H1 (cell line): Measurements from ENCODE around the gene OGT. TPM values are rescaled to one million over a fixed set of nuclear protein-coding genes. Genes with fewer than 3 reads are reported as not detected.

Experiments
- CTCF ChIA-PET: fragments of 300-600 bp; sonication (Branson Sonifier 250); formaldehyde crosslinking; loops from one replicate; lab custom pipeline; 2021; ENCODE audit not compliant: partially characterized antibody; lab: Charles Lee
- POLR2A ChIA-PET: fragments of 300-600 bp; sonication (Branson Sonifier 250); formaldehyde crosslinking; loops from one replicate; lab custom pipeline; 2021; ENCODE audit warnings: inconsistent platforms; ENCODE audit not compliant: partially characterized antibody; lab: Charles Lee
- DNase-seq, 2 experiments: peaks; one replicate each; pipeline versions ENCODE4 v3.0.0 to v3.0.0-alpha.2; 2010 to 2022; ENCODE audit warnings: low spot score in 2 of 2, low read depth in 1 of 2, mixed read lengths in 1 of 2
- FAIRE-seq: peaks from 2 replicates; lab custom pipeline; 2011; peaks lifted over from hg19 to GRCh38; lab: Jason Lieb, UNC
- H2AFZ ChIP-seq: 2 replicates; pipeline ENCODE4 v1.8.1; 2012; ENCODE audit warnings: low read length, inconsistent platforms
- H2AK5ac ChIP-seq: 2 replicates; pipeline ENCODE4 v1.6.1; 2013; ENCODE audit warnings: low read depth, low read length
- H2BK120ac ChIP-seq: replicated peaks from 2 replicates; pipeline ENCODE3; 2013; ENCODE audit warnings: low read depth, low read length, inconsistent platforms
- H2BK12ac ChIP-seq: 2 replicates; pipeline ENCODE4 v1.6.1; 2013; ENCODE audit warnings: low read depth, low read length
- H2BK15ac ChIP-seq: 2 replicates; pipeline ENCODE4 v1.6.1; 2013; ENCODE audit warnings: low read length
- H2BK20ac ChIP-seq: 2 replicates; pipeline ENCODE4 v1.6.1; 2013; ENCODE audit warnings: low read length
- H2BK5ac ChIP-seq: 2 replicates; pipeline ENCODE4 v1.6.1; 2013; ENCODE audit warnings: low read depth, low read length
- H3K14ac ChIP-seq: 2 replicates; pipeline ENCODE4 v1.6.1; 2013; ENCODE audit warnings: inconsistent platforms; ENCODE audit not compliant: insufficient read length
- H3K18ac ChIP-seq: 2 replicates; pipeline ENCODE4 v1.6.1; 2013; ENCODE audit warnings: low read length; ENCODE audit errors: extremely low read depth
- H3K23ac ChIP-seq: 2 replicates; pipeline ENCODE4 v1.6.1; 2013; ENCODE audit warnings: inconsistent platforms; ENCODE audit not compliant: insufficient read length
- H3K23me2 ChIP-seq: 2 replicates; pipeline ENCODE4 v1.6.1; 2013; ENCODE audit warnings: low read depth, low read length
- H3K27ac ChIP-seq: 2 replicates; pipeline ENCODE4 v1.6.1; 2011; ENCODE audit warnings: low read depth, low read length, inconsistent platforms
- H3K27me3 ChIP-seq, 4 experiments: replicated peaks in 1 of 4; 1 replicate in 1 of 4; 2 replicates in 3 of 4; pipeline versions ENCODE4 v1.6.1 to v1.8.1; 2011 to 2013; ENCODE audit warnings: low read length in 3 of 4, mild to moderate bottlenecking in 3 of 4, inconsistent platforms in 2 of 4, mixed read lengths in 2 of 4, moderate library complexity in 1 of 4; ENCODE audit not compliant: control insufficient read depth in 3 of 4, insufficient read depth in 3 of 4; ENCODE audit errors: extremely low read depth in 1 of 4
- H3K36me3 ChIP-seq, 4 experiments: 2 replicates each; pipeline versions ENCODE4 v1.6.1 to v1.8.1; 2011 to 2013; ENCODE audit warnings: mild to moderate bottlenecking in 4 of 4, low read length in 3 of 4, moderate library complexity in 2 of 4, control low read depth in 1 of 4, inconsistent platforms in 1 of 4; ENCODE audit not compliant: insufficient read depth in 4 of 4, control insufficient read depth in 2 of 4
- H3K4ac ChIP-seq: replicated peaks from 2 replicates; pipeline ENCODE3; 2013; ENCODE audit warnings: low read length, low read depth, mixed read lengths, inconsistent platforms; ENCODE audit not compliant: insufficient read length
- H3K4me1 ChIP-seq, 4 experiments: replicated peaks in 1 of 4; 1 replicate in 1 of 4; 2 replicates in 3 of 4; pipeline versions ENCODE4 v1.6.1 to v1.8.1; 2011 to 2013; ENCODE audit warnings: low read length in 3 of 4, inconsistent platforms in 2 of 4, mixed read lengths in 1 of 4; ENCODE audit not compliant: insufficient read depth in 4 of 4, control insufficient read depth in 3 of 4
- H3K4me2 ChIP-seq, 2 experiments: 2 replicates each; pipeline versions ENCODE4 v1.6.1 to v1.8.1; 2011 to 2013; ENCODE audit warnings: low read depth in 2 of 2, low read length in 2 of 2, control low read depth in 1 of 2, inconsistent platforms in 1 of 2, mild to moderate bottlenecking in 1 of 2; ENCODE audit not compliant: insufficient read depth in 1 of 2
- H3K4me3 ChIP-seq, 4 experiments: fragments of 200-600, 300-600 bp in 1 of 4; sonication (generic), shearing (Covaris generic), sonication (Bioruptor Twin) in 1 of 4; 2 replicates each; pipeline versions ENCODE4 v1.5.1 to v1.8.1; 2011 to 2016; ENCODE audit warnings: low read length in 4 of 4, low read depth in 3 of 4, control low read depth in 2 of 4, inconsistent platforms in 2 of 4, mild to moderate bottlenecking in 2 of 4, mixed read lengths in 1 of 4, moderate library complexity in 1 of 4; ENCODE audit not compliant: insufficient read depth in 2 of 4; ENCODE audit errors: extremely low read depth in 1 of 4
- H3K56ac ChIP-seq: replicated peaks from 2 replicates; pipeline ENCODE3; 2013; ENCODE audit warnings: low read depth, mild to moderate bottlenecking, mixed read lengths, low read length, inconsistent platforms; ENCODE audit not compliant: insufficient read length
- H3K79me1 ChIP-seq: 2 replicates; pipeline ENCODE4 v1.6.1; 2013; ENCODE audit warnings: low read depth, low read length, control low read depth
- H3K79me2 ChIP-seq, 2 experiments: 2 replicates each; pipeline versions ENCODE4 v1.6.1 to v1.8.1; 2012 to 2013; ENCODE audit warnings: low read length in 2 of 2, mild to moderate bottlenecking in 2 of 2, inconsistent platforms in 1 of 2; ENCODE audit not compliant: insufficient read depth in 2 of 2, control insufficient read depth in 1 of 2
- H3K9ac ChIP-seq, 4 experiments: replicated peaks in 1 of 4; 1 replicate in 1 of 4; 2 replicates in 3 of 4; pipeline versions ENCODE4 v1.6.1 to v1.8.1; 2011 to 2013; ENCODE audit warnings: low read depth in 3 of 4, low read length in 3 of 4, control low read depth in 2 of 4, mild to moderate bottlenecking in 2 of 4, moderate library complexity in 2 of 4, inconsistent platforms in 1 of 4; ENCODE audit errors: extremely low read depth in 1 of 4
- H3K9me3 ChIP-seq, 2 experiments: 2 replicates each; pipeline versions ENCODE4 v1.6.1 to v1.8.1; 2012 to 2013; ENCODE audit warnings: mild to moderate bottlenecking in 2 of 2, moderate library complexity in 2 of 2, control low read depth in 1 of 2, inconsistent platforms in 1 of 2, low read depth in 1 of 2, low read length in 1 of 2, mixed read lengths in 1 of 2; ENCODE audit not compliant: insufficient read depth in 2 of 2
- H4K20me1 ChIP-seq, 2 experiments: replicated peaks in 1 of 2; 2 replicates each; pipeline versions ENCODE3 to v1.8.1; 2011 to 2013; ENCODE audit warnings: inconsistent platforms in 2 of 2, low read length in 2 of 2, mild to moderate bottlenecking in 1 of 2; ENCODE audit not compliant: insufficient read depth in 2 of 2, control insufficient read depth in 1 of 2
- H4K5ac ChIP-seq: 2 replicates; pipeline ENCODE4 v1.6.1; 2013; ENCODE audit warnings: low read length, low read depth, mixed read lengths, inconsistent platforms; ENCODE audit not compliant: insufficient read length
- H4K8ac ChIP-seq: 2 replicates; pipeline ENCODE4 v1.8.0; 2013; ENCODE audit warnings: mild to moderate bottlenecking, moderate library complexity, low read length, inconsistent platforms; ENCODE audit not compliant: insufficient read depth; ENCODE audit errors: extremely low read depth
- H4K91ac ChIP-seq: replicated peaks from 2 replicates; pipeline ENCODE3; 2013; ENCODE audit warnings: low read length, mixed read lengths, inconsistent platforms; ENCODE audit not compliant: insufficient read length
- BACH1 ChIP-seq: IDR thresholded peaks from 2 replicates; pipeline ENCODE4 v1.6.1; 2012; ENCODE audit warnings: low read length, improper control_type of control experiment
- EP300 ChIP-seq, 2 experiments: IDR thresholded peaks; 1 replicate in 1 of 2; 2 replicates in 1 of 2; pipeline ENCODE4 v1.6.1; 2011 to 2012; ENCODE audit warnings: low read depth in 2 of 2, low read length in 2 of 2, mild to moderate bottlenecking in 2 of 2, borderline replicate concordance in 1 of 2, inconsistent platforms in 1 of 2, moderate library complexity in 1 of 2
- JUN ChIP-seq: IDR thresholded peaks from 2 replicates; pipeline ENCODE4 v1.6.1; 2011; ENCODE audit warnings: low read depth, mild to moderate bottlenecking, improper control_type of control experiment, low read length
- NANOG ChIP-seq: IDR thresholded peaks from 2 replicates; pipeline ENCODE4 v1.6.1; 2011; ENCODE audit warnings: low read length, low read depth, mild to moderate bottlenecking, inconsistent platforms; ENCODE audit not compliant: insufficient read depth, poor library complexity, severe bottlenecking
- NRF1 ChIP-seq: IDR thresholded peaks from 2 replicates; pipeline ENCODE4 v1.6.1; 2011; ENCODE audit warnings: mild to moderate bottlenecking, low read depth, low read length, improper control_type of control experiment
- SIX5 ChIP-seq: IDR thresholded peaks from 2 replicates; pipeline ENCODE4 v1.6.1; 2011; ENCODE audit warnings: mild to moderate bottlenecking, low read depth, low read length
- SP4 ChIP-seq: IDR thresholded peaks from 2 replicates; pipeline ENCODE4 v1.6.1; 2012; ENCODE audit warnings: low read length, inconsistent platforms
- SUZ12 ChIP-seq: fragments of 200-600 bp; sonication (generic); IDR thresholded peaks from 2 replicates; pipeline ENCODE4 v1.6.1; 2012; ENCODE audit warnings: mild to moderate bottlenecking, inconsistent platforms, low read length, moderate library complexity, mixed read lengths
- TAF1 ChIP-seq: IDR thresholded peaks from 2 replicates; pipeline ENCODE4 v1.6.1; 2011; ENCODE audit warnings: mild to moderate bottlenecking, low read depth, low read length
- ZNF274 ChIP-seq: IDR thresholded peaks from 2 replicates; pipeline ENCODE4 v1.7.0; 2012; ENCODE audit warnings: low read length, borderline replicate concordance; ENCODE audit errors: extremely low read depth
- WGBS, 2 experiments: shearing (Covaris generic) in 1 of 2; methylation state at CpG; one replicate each; pipeline versions ENCODE4 v1.1.6 to v1.1.7; 2013 to 2015; ENCODE audit warnings: low lambda C conversion rate in 2 of 2, mixed read lengths in 2 of 2, inconsistent platforms in 1 of 2, low coverage in 1 of 2, missing lambda C conversion rate in 1 of 2; ENCODE audit not compliant: insufficient replicate concordance in 2 of 2, insufficient coverage in 1 of 2, insufficient read length in 1 of 2; ENCODE audit errors: extremely low coverage in 1 of 2, missing lambda C conversion rate in 1 of 2; 5-methylcytosine and 5-hydroxymethylcytosine counted together
- polyA plus RNA-seq, 7 experiments: library from polyadenylated mRNA; depleted of rRNA in 3 of 7; stranded (reverse) in 5 of 7; unstranded in 2 of 7; fragments of >200 nt in 5 of 7; fragments of 200-250 nt in 2 of 7; gene quantifications; 1 replicate in 5 of 7; 2 replicates in 1 of 7; 4 replicates in 1 of 7; pipeline versions ENCODE4 v1.2.1 to v1.2.3, GENCODE V29; 2011 to 2013; ENCODE audit warnings: missing spikeins in 2 of 7, mixed read lengths in 2 of 7
- total RNA-seq: library from RNA; stranded (reverse); fragmentation: NEBNext Ultra II Directional; extraction: Animal tissue kit (Norgen Biotek cat#: 25700); gene quantifications from 2 replicates; pipeline ENCODE4 v1.2.1, GENCODE V29; 2021

Gene OGT
- total and polyA plus RNA-seq, 2 of the 8 experiments (the other 6 are each of a cell fraction or from before 2014, with no cell fraction given) = 130 to 169 TPM

DNA sequence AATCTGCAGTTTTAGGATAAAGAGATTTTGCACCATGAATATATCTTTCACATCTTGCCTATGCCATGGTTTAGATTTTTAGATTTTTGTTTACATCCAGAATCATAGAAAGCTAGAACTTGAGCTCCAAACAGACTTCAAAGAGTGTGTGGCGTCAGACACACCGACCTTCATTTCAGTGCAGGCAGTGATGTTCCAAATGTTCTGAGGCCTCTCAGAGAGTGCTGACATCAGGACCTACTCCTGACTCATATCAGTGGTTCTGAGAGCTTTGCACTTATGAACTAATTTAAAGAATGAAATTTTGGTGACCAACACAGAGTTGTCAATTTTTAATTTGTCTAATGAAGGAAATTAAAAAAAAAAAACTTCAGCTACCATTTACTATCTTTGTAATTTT, 67.1 kb downstream of the OGT start:
- TF ChIP-seq SP4 (no peak), SUZ12 (no peak), NANOG (no peak), TAF1 (no peak), BACH1 (no peak), NRF1 (no peak), EP300 (IDR thresholded peaks at IDR 0.05; ENCODE audit: borderline replicate concordance in 1 of 2, low read depth in 2 of 2, low read length in 2 of 2) (no peak), SIX5 (no peak), JUN (no peak), ZNF274 (no peak)
- no peak overlapping the region for H2BK20ac ChIP-seq
- H2BK5ac ChIP-seq = no peak overlapping the region
- no peak overlapping the region for H3K18ac ChIP-seq
- H2AFZ ChIP-seq = no peak overlapping the region
- no peaks in the 10 kb centered on the region for H3K4me1 ChIP-seq
- H3K23ac ChIP-seq = no peak overlapping the region
- no peaks in the 10 kb centered on the region for H4K20me1 ChIP-seq
- no peak overlapping the region for H3K27ac ChIP-seq
- H3K9ac ChIP-seq = no peak overlapping the region
- H3K9me3 ChIP-seq = no peaks in the 10 kb centered on the region
- H4K91ac ChIP-seq = no peak overlapping the region
- no peak overlapping the region for H2BK120ac ChIP-seq
- no peak overlapping the region for H2BK12ac ChIP-seq
- H3K4me3 ChIP-seq = no peak overlapping the region
- H4K8ac ChIP-seq = no peak overlapping the region
- WGBS, 2 experiments = 88% methylated on average over 2 of the region's 2 CpGs; no CpG with 5 or more reads in 1 of the 2 experiments
- no peak for DNase-seq
- no peaks in the 10 kb centered on the region for H3K79me1 ChIP-seq
- no peak for FAIRE-seq
- no peak overlapping the region for H4K5ac ChIP-seq
- H3K23me2 ChIP-seq = no peaks in the 10 kb centered on the region
- no peak overlapping the region for H3K14ac ChIP-seq
- ChIA-PET POLR2A (interaction anchor here (1.0 kb wide), 1 partner anchor 9 kb away, joined by 3 read pairs; no protein-coding TSS in a partner anchor), CTCF (no interaction called here)
- no peak overlapping the region for H3K4ac ChIP-seq
- peaks cover 0 to 5% (median 0%) of the 10 kb centered on the region in 4 experiments; a peak in 1 of 8 replicates for H3K36me3 ChIP-seq
- H3K79me2 ChIP-seq = no peaks in the 10 kb centered on the region
- H3K27me3 ChIP-seq = no peaks in the 10 kb centered on the region
- H2AK5ac ChIP-seq = no peak overlapping the region
- H2BK15ac ChIP-seq = no peak overlapping the region
- H3K56ac ChIP-seq = no peak overlapping the region
- H3K4me2 ChIP-seq = no peak overlapping the region
